Stimulated activated CD4-positive, alpha-beta T cell treated with anti-CD3 and anti-CD28 coated beads, Interleukin-1b, Interleukin-23, amount 100 ng/mL, for 1 hour (primary cell): ENCODE measurements around the gene ATP11B.

Experiments
- DNase-seq, 2 donors: peaks; one replicate each; pipeline ENCODE4 v3.0.0-alpha.2; 2020; ENCODE audit warnings: low read depth in 2 of 2

ATP11B gene

GRCh38 chr3:182954553-182955235 is 161.4 kb downstream of the ATP11B start:
- no peak for DNase-seq

GRCh38 chr3:182957226-182957625 is 163.9 kb downstream of the ATP11B start:
- no peak for DNase-seq

GRCh38 chr3:182957676-182958266 is 164.5 kb downstream of the ATP11B start:
- DNase-seq = no peak

- DNase-seq = no peak
Measured at GRCh38 chr3:182959474-182960350, 166.4 kb downstream of the ATP11B start.

GRCh38 chr3:182962166-182962565 is 168.9 kb downstream of the ATP11B start:
- no peak for DNase-seq

GRCh38 chr3:182964179-182964578 is 170.9 kb downstream of the ATP11B start:
- no peak for DNase-seq

GRCh38 chr3:182965861-182966366 is 172.6 kb downstream of the ATP11B start:
- no peak for DNase-seq

- DNase-seq = no peak
Measured at GRCh38 chr3:182967218-182968204, 174.2 kb downstream of the ATP11B start.

GRCh38 chr3:182969277-182969676 is 176.0 kb downstream of the ATP11B start:
- DNase-seq = no peak

- DNase-seq = no peak
Measured at GRCh38 chr3:182969853-182970252, 176.5 kb downstream of the ATP11B start.

GRCh38 chr3:182970811-182971418 is 177.6 kb downstream of the ATP11B start:
- no peak for DNase-seq
